Thyroid gland (tissue), 4 donors: ENCODE measurements around the gene C11orf52.

ENCODE experiments used
- POLR2A ChIP-seq, 2 donors: fragments of 450-650 bp; IDR thresholded peaks; one replicate each; pipeline ENCODE4 v1.6.1; 2017; ENCODE audit warnings: antibody characterized with exemption in 2 of 2, mild to moderate bottlenecking in 2 of 2, moderate library complexity in 1 of 2
- TF ChIP-seq, protein P1 (sequence below), 6 experiments: fragments of 200-600 bp in 3 of 6; fragments of 450-650 bp in 3 of 6; sonication (generic) in 3 of 6; IDR thresholded peaks; one replicate each; pipeline ENCODE4 v1.5.1; 2016 to 2019; ENCODE audit warnings: antibody characterized with exemption in 6 of 6, mild to moderate bottlenecking in 2 of 6, inconsistent platforms in 1 of 6, moderate library complexity in 1 of 6

GRCh38 chr11:111941963-111942362 lies 23.2 kb downstream of the C11orf52 start:
- TF ChIP-seq POLR2A (IDR thresholded peaks at IDR 0.05), result no peak
- TF ChIP-seq, protein P1, sequence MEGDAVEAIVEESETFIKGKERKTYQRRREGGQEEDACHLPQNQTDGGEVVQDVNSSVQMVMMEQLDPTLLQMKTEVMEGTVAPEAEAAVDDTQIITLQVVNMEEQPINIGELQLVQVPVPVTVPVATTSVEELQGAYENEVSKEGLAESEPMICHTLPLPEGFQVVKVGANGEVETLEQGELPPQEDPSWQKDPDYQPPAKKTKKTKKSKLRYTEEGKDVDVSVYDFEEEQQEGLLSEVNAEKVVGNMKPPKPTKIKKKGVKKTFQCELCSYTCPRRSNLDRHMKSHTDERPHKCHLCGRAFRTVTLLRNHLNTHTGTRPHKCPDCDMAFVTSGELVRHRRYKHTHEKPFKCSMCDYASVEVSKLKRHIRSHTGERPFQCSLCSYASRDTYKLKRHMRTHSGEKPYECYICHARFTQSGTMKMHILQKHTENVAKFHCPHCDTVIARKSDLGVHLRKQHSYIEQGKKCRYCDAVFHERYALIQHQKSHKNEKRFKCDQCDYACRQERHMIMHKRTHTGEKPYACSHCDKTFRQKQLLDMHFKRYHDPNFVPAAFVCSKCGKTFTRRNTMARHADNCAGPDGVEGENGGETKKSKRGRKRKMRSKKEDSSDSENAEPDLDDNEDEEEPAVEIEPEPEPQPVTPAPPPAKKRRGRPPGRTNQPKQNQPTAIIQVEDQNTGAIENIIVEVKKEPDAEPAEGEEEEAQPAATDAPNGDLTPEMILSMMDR (IDR thresholded peaks at IDR 0.05), result no peak
